ENCODE measurements around the gene METTL27.

- TF ChIP-seq POLR2A (IDR thresholded peaks at IDR 0.05) (no peak), CTCF (IDR thresholded peaks at IDR 0.05) (no peak)
Measured at GRCh38 chr7:73832806-73833205, 9.5 kb downstream of the METTL27 start.

Measured in lower leg skin (tissue), 3 donors.